GM12892 (cell line): Measurements from ENCODE around the gene UXS1.

ENCODE experiments used
- DNase-seq: peaks from one replicate; pipeline ENCODE4 v3.0.0; 2011; ENCODE audit not compliant: insufficient read length
- FAIRE-seq: peaks from 2 replicates; lab custom pipeline; 2011; peaks lifted over from hg19 to GRCh38; lab: Jason Lieb, UNC
- POLR2A ChIP-seq: IDR thresholded peaks from 2 replicates; pipeline ENCODE4 v1.6.1; 2011; ENCODE audit warnings: low read depth, low read length, control low read depth
- POLR2AphosphoS5 ChIP-seq: IDR thresholded peaks from 2 replicates; pipeline ENCODE4 v1.6.1; 2011; ENCODE audit warnings: low read depth, low read length, control low read depth
- TAF1 ChIP-seq: IDR thresholded peaks from 2 replicates; pipeline ENCODE4 v1.6.1; 2011; ENCODE audit warnings: low read depth, mild to moderate bottlenecking, control low read depth, low read length, borderline replicate concordance

UXS1 gene

DNA sequence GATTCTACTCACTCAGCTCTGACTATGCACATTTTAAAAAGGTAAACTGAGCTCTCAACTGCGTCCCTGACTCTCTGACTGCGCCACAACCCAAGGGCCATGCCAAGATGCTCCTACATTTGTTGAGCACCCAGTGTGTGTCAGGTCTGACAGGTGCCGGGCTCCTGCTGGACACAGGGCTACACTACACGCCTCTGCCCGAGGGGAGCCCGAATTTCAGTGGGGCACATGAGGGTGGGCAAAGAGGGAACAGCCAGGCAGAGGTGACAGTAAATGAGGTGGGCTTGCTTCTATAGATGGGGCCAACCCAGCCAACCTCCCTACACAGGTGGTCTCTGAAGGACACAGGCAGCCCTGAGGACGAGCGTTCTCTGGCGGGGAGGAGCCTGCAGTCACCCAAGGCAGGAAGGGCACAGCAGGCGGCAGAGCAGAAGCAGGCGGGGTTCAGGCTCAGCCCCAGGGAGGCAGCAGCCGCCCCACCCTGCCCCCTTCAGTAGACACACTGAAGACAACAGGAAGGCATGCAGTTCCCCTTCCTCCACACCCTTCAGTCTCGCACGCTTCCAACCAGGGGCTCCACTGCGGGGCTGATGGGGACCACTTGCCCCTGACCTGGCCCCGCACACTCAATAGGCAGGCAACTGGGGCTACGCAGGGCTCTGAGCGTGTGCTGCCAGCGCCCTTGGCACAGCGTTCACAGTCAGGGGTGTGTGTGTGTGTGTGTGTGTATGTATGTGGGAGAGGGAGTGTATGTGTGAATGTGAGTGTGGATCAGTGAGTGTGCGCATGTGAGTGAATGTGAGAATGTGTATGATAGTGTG, 98.4 kb downstream of the UXS1 start:
- FAIRE-seq, result no peak
- no peak for DNase-seq
- TF ChIP-seq POLR2AphosphoS5 (no peak), TAF1 (no peak), POLR2A (no peak)

DNA sequence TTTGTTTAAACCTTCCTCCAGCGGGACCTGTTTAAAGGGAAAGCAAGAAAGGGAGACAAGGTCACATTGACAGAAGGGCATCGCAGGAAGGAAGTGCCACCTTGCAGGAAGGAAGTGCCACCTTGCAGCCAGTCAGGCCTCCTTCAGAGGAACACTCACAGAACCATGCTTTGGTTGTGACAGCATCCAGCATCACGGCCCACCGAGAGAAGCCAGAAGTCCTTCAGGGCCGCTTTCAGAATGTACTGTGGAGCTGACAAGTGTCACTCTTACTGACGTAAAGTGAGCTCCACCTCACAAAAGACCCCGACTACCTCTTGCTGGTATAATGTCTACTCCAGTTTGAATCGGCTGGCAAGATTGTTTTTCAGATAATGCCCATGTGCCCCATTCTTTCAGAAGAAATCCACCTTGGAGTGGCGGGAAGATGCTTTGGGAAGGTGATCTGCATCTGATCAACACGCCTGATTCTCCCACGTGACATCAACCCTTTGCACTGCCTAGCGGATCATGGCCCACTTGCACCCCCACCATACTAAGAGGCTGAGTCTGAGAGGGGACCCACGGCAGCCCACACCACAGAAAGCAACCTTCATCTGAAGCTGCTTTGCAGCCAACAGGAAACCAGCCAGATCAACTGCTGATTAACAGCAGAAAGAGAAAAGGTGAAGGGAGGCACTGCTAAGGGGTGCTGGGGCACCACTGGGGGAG, 99.8 kb downstream of the UXS1 start:
- no peak for FAIRE-seq

DNA sequence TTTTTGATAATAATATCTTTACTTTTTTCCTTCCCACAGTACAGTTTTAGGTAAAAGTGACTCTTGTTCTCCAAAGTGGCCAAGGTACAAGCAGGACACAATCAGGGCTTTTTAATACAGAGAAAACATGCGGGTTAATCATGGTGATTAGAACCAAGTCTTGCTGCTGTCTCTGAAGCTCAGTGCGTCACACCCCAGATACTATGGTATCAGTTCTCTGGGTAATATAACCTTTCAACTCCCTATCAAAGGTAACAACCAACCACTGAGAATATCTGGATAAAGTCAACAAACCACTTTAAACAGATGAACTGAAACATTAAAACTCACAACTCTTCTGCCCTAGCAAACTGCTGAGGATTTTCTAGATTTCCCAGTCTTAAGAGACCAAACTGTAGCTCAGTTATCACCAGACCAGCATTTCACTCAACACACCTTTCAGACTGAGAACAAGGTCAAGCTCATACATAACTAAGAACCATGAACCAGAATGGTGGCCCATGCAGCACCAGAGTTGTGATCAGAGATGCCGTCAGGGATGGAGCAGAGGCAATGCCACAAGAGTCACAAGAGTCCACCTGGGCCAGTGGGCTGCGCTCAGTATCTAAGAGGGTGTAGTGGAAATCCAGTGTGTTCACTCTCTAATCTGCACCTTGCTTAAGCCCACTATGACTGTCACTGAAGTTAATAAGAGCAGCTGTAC, 103.0 kb downstream of the UXS1 start:
- no peak for TF ChIP-seq TAF1
- TF ChIP-seq POLR2AphosphoS5, result no peak
- FAIRE-seq (no peak), DNase-seq (no peak)

More for the DNA sequence above, 99.8 kb downstream of the UXS1 start:
- TF ChIP-seq POLR2AphosphoS5, result no peak
- TF ChIP-seq POLR2A, result no peak
- no peak for TF ChIP-seq TAF1
- no peak for DNase-seq

DNA sequence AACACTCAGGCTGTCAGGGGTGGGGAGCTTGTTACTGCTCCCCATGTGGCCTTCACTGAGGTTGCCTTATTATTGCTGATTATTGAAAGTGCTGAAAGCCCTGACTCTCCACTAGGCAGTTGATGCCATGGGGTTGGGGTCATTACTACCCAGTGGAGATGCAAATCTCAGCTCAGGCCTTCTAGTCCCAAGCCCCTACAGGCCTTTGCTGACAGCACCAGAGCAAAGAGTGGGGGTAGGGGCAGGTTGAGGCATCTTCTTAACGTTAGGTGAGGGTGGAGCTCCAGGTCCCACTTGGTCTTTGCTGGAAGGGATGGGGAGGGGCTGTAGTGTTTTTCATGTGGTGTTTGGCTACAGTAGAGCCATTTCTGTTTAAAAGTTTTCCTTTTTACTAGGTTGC, 104.5 kb downstream of the UXS1 start:
- FAIRE-seq, result no peak
- TF ChIP-seq POLR2A, result no peak
- TF ChIP-seq TAF1, result no peak
- TF ChIP-seq POLR2AphosphoS5, result no peak
- DNase-seq, result no peak

DNA sequence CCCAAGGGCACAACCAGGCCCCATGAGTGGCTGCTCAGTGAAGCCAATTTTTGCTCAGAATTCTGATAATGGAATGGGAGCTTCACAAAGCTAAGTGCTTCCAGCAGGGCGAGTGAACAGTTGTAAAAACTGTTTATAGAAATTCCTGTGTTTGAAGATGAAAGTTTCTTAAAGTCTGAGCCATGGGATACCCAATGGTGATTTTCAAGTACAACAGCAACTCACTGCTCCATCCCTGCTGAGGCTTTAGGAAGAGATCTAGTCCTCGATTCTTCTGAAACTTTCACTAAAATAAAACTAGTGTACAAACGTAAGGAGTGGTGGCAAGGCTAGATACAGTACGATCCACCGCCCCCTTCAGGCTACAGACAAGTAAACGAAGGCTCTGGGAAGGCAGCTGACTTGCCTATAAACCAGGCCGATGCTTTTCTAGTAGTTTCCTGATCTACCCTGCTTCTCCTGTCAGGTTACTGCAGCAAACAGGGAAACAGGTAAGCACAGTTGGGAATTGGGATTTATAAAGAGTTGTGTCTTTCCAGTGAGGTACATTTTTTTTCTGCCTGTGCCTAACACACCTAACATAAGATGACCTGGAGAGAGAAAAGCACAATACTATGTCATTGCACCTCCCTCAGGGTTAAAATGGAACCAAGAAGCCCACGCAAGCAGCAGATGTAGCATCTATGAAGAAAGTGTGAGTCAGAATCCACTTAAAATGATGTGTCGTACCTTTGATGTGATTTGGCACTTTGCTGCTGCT, 108.7 kb downstream of the UXS1 start:
- TF ChIP-seq TAF1, result no peak
- TF ChIP-seq POLR2A, result no peak
- no peak for TF ChIP-seq POLR2AphosphoS5
- FAIRE-seq (peak; percentile 60), DNase-seq (no peak)

DNA sequence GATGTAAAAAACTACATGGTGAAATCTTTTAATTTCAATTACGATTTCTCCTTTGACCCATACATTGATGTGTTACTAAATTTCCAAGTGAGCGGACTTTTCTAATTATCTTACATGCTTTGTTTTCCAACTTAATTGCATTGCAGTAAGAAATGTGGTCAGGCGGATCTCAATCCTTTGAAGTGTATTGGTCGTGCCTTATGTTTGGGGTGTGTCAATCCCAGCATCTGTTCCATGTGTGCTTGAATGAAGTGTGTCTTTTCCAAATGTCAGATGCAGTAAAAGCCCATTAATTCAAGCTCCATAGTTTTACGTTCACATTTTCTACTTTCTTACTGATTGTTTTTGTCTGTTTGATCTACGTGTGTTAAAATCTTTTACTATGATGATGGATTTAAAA, 113.1 kb downstream of the UXS1 start:
- DNase-seq (no peak), FAIRE-seq (no peak)
- TF ChIP-seq POLR2A (no peak), TAF1 (no peak), POLR2AphosphoS5 (no peak)

DNA sequence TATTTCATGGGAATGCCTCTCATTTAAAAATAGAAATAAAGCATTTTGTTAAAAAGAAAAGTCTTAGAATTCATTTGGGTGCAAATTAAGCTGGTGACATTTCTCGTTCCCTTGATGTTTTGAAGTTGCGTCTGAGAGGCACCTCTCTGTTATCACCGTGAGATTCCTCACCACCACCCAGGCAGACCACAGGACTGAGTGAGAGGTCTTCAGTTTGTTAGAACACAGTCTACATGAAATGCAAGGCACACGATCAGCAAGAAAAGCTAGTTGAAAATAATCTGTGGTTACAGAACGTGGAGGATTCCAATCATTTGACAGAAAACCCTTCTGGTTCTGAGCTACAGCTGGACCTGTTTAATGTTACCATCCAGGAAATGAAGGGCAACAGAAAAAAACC, 116.0 kb downstream of the UXS1 start:
- FAIRE-seq (no peak), DNase-seq (no peak)
- TF ChIP-seq TAF1 (no peak), POLR2AphosphoS5 (no peak), POLR2A (no peak)

DNA sequence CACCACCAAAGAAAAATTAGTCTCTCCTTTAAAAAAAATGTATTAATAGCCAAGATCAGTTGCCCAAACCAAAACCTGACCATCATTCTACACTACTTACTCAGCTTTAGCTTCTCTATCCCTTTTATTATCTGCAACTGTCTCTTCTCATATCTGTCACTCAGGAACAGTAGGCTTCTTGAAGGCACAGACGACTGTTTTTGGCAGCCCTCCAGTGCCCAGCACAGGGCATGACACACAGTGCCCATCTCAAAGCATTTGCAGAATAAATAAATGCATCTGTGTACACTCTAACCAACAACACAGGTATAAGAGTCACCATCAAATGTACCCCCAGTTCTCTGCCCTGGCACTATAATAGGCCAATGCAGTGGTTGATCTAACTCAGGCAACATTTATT, 117.2 kb downstream of the UXS1 start:
- no peak for FAIRE-seq
- DNase-seq, result no peak
- TF ChIP-seq POLR2AphosphoS5 (no peak), TAF1 (no peak), POLR2A (no peak)

DNA sequence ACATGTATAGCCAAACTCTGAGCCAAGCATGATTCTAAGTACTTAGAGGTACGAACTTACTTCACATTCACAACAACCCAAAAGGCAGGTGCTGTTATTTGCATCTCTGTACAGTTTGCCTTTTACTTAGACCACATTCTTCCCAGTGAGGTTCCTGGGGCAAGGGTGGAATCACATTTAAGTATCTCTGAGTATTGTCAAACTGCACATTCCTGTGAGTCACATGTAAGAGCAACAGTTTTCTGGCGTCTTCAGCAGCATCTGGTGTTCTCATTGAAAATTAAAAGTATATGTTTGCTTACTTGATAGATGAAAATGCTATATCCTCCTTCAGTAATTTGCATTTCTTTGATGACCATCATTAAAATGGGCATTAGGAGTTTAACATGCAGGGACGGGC, 119.1 kb downstream of the UXS1 start:
- no peak for FAIRE-seq
- DNase-seq, result no peak
- no peak for TF ChIP-seq TAF1
- TF ChIP-seq POLR2AphosphoS5, result no peak
- no peak for TF ChIP-seq POLR2A

DNA sequence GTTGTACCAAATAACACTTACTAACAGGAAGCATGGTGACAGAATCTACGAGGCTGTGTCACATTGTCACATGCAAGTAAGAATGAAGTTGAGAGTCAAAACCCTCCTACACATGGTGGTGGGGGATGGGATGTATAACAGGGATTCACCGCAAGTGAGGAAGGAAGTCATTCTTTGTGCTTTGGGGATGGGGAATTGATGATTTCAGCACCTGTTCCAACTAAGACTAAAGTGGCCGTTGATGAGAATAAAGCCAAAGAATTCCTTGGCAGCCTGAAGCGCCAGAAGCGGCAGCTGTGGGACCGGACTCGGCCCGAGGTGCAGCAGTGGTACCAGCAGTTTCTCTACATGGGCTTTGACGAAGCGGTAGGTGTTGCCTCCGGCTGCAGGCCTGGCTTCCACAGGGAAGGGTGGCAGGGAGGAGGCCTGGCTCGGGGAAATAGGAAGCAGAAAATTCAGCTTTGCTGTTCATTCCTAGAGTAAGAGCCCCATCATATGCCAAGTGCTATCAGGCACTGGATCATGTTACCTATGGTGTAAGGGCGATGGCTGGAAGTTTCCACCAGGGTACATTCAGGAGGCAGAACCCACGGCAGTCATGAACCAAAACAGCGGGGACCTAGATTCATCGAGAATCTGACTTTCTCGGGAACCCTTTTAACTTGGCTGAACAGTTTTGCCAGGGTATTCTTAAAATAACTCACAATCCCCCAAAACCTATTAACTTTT, 120.3 kb downstream of the UXS1 start:
- no peak for FAIRE-seq
- TF ChIP-seq POLR2A, result no peak
- no peak for TF ChIP-seq POLR2AphosphoS5
- TF ChIP-seq TAF1, result no peak
- no peak for DNase-seq

DNA sequence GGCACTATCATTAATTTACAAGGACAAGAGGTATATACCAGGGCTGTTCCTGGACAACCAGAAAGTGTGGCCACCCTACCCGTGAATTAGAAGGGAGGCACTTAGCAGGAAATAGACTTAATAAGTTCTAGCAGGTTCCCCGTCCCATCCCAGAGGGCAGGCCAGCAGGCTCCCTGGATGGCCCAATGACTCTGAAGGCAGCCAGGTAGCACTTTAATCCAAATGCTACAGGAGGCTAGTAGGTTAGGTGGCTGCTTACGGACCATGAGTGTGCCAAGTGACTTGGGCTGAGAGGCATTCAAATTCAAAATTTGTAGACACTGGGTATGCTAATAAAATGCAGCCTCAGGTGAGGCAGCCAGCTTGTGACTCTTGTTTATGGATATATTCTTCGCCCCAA, 123.9 kb downstream of the UXS1 start:
- no peak for DNase-seq
- no peak for FAIRE-seq
- TF ChIP-seq POLR2A (no peak), TAF1 (no peak), POLR2AphosphoS5 (no peak)
